ENCODE results near the gene PPIL6.

The PPIL6 gene

DNA sequence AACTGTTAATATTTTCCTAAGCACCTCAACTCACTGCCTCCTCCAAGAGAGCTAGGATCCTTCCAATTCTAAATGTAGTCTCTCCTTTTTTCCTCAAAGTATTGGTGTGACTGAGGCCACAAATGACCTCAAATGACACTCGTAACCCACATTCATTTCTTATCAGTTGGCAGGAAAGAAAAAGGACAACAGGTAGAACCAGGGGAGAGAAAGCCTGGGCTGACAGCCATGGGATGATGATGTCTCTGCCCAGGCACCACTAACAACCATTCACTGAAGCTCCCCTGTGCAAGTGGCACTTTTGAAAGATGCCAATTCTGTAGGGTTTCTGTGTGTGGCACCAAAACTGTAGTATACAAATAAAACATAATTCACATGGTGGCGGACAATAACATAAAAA, 35.2 kb upstream of the PPIL6 start:
- H3K4me3 ChIP-seq (ENCODE audit: control insufficient read depth in 1 of 7, extremely low read depth in 1 of 7, insufficient read depth in 4 of 7, low read depth in 2 of 7, low read length in 6 of 7), result no peak overlapping the region
- H3K27ac ChIP-seq (ENCODE audit: insufficient read depth in 1 of 2, low read depth in 1 of 2, low read length in 2 of 2, poor library complexity in 1 of 2, severe bottlenecking in 2 of 2), result no peak overlapping the region
- whole genome bisulfite sequencing (ENCODE audit: insufficient coverage), result 100% methylated on average over 1 of the region's 2 CpGs
- ChIA-PET CTCF (interaction anchor here (1.7 to 1.9 kb wide), 2 partner anchors 12 to 19 kb away, joined by 6 to 8 read pairs; partner anchors contain the start of gene MICAL1), POLR2A (no interaction called here)
- no peaks in the 10 kb centered on the region for H3K27me3 ChIP-seq (replicated peaks in 2 of 5; ENCODE audit: control insufficient read depth in 4 of 5, insufficient read depth in 5 of 5, low read length in 4 of 5)
- peaks cover 15 to 88% (median 50%) of the 10 kb centered on the region in 4 experiments for H3K36me3 ChIP-seq (ENCODE audit: control insufficient read depth in 4 of 4, insufficient read depth in 4 of 4, low read length in 3 of 4)
- peaks cover 10 to 27% (median 14%) of the 10 kb centered on the region in 4 experiments for H3K4me1 ChIP-seq (ENCODE audit: control extremely low read depth in 1 of 4, control insufficient read depth in 4 of 4, insufficient read depth in 4 of 4, low read length in 3 of 4)
- DNase-seq, result no peak
- H3K9me3 ChIP-seq (ENCODE audit: control extremely low read depth in 1 of 5, control insufficient read depth in 4 of 5, insufficient read depth in 2 of 5, low read depth in 1 of 5, low read length in 4 of 5), result no peaks in the 10 kb centered on the region

DNA sequence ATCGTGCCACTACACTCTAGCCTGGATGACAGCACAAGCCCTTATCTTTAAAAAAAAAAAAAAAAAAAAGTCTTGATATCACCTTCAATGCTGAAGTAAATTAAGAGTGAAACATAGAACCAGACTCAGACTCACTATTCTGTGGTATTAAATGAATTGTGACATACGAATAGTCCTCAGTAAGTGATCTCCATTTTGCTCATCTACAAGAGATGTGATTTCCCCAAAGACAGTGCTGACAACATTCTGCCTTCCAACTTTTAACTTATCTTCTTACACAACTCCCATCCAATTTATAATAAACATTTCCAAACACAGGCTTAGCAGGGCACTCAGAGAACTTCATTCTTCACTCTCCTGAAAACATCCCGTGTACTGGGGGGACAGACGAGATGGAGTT, 34.6 kb upstream of the PPIL6 start:
- no peak overlapping the region for H3K4me3 ChIP-seq (ENCODE audit: control insufficient read depth in 1 of 7, extremely low read depth in 1 of 7, insufficient read depth in 4 of 7, low read depth in 2 of 7, low read length in 6 of 7)
- H3K27ac ChIP-seq (ENCODE audit: insufficient read depth in 1 of 2, low read depth in 1 of 2, low read length in 2 of 2, poor library complexity in 1 of 2, severe bottlenecking in 2 of 2), result no peak overlapping the region
- peaks cover 6 to 21% (median 10%) of the 10 kb centered on the region in 4 experiments for H3K4me1 ChIP-seq (ENCODE audit: control extremely low read depth in 1 of 4, control insufficient read depth in 4 of 4, insufficient read depth in 4 of 4, low read length in 3 of 4)
- peaks cover 12 to 88% (median 50%) of the 10 kb centered on the region in 4 experiments for H3K36me3 ChIP-seq (ENCODE audit: control insufficient read depth in 4 of 4, insufficient read depth in 4 of 4, low read length in 3 of 4)
- 93% methylated on average over 2 of the region's 4 CpGs for WGBS (ENCODE audit: insufficient coverage)
- H3K9me3 ChIP-seq (ENCODE audit: control extremely low read depth in 1 of 5, control insufficient read depth in 4 of 5, insufficient read depth in 2 of 5, low read depth in 1 of 5, low read length in 4 of 5), result no peaks in the 10 kb centered on the region
- no peak for DNase-seq
- CTCF ChIA-PET, result no interaction called here
- H3K27me3 ChIP-seq (replicated peaks in 2 of 5; ENCODE audit: control insufficient read depth in 4 of 5, insufficient read depth in 5 of 5, low read length in 4 of 5), result no peaks in the 10 kb centered on the region
- POLR2A ChIA-PET, result no interaction called here

DNA sequence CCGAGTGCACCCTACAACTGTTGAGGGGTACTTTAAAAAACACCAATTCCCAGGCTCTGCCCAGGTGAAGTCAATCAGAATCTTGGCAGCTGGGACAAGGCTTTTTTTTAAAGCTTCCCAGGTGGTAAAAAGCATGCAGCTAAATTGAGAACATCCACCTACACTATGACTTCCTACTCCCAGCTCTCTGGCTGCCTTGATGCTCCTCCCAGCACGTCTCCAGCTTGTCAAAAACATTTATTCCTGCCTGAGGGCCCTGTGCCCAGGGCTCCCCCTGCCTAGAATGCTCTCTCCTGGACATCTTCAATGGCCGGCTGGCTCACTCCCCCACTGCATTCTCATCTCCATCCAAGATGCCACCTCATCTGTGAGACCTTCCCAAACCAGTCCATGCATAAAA, 32.7 kb upstream of the PPIL6 start:
- no peak overlapping the region for H3K4me3 ChIP-seq (ENCODE audit: control insufficient read depth in 1 of 7, extremely low read depth in 1 of 7, insufficient read depth in 4 of 7, low read depth in 2 of 7, low read length in 6 of 7)
- H3K4me1 ChIP-seq (ENCODE audit: control extremely low read depth in 1 of 4, control insufficient read depth in 4 of 4, insufficient read depth in 4 of 4, low read length in 3 of 4), result peaks cover 0 to 6% (median 0%) of the 10 kb centered on the region in 4 experiments
- H3K9me3 ChIP-seq (ENCODE audit: control extremely low read depth in 1 of 5, control insufficient read depth in 4 of 5, insufficient read depth in 2 of 5, low read depth in 1 of 5, low read length in 4 of 5), result no peaks in the 10 kb centered on the region
- ChIA-PET CTCF (interaction anchor here (1.1 kb wide), 1 partner anchor 13 kb away, joined by 3 read pairs; no protein-coding TSS in a partner anchor), POLR2A (no interaction called here)
- H3K27ac ChIP-seq (ENCODE audit: insufficient read depth in 1 of 2, low read depth in 1 of 2, low read length in 2 of 2, poor library complexity in 1 of 2, severe bottlenecking in 2 of 2), result no peak overlapping the region
- DNase-seq, result no peak
- H3K36me3 ChIP-seq (ENCODE audit: control insufficient read depth in 4 of 4, insufficient read depth in 4 of 4, low read length in 3 of 4), result peaks cover 12 to 92% (median 64%) of the 10 kb centered on the region in 4 experiments
- no peaks in the 10 kb centered on the region for H3K27me3 ChIP-seq (replicated peaks in 2 of 5; ENCODE audit: control insufficient read depth in 4 of 5, insufficient read depth in 5 of 5, low read length in 4 of 5)
- WGBS (ENCODE audit: insufficient coverage), result 94% methylated on average over 3 of the region's 3 CpGs

DNA sequence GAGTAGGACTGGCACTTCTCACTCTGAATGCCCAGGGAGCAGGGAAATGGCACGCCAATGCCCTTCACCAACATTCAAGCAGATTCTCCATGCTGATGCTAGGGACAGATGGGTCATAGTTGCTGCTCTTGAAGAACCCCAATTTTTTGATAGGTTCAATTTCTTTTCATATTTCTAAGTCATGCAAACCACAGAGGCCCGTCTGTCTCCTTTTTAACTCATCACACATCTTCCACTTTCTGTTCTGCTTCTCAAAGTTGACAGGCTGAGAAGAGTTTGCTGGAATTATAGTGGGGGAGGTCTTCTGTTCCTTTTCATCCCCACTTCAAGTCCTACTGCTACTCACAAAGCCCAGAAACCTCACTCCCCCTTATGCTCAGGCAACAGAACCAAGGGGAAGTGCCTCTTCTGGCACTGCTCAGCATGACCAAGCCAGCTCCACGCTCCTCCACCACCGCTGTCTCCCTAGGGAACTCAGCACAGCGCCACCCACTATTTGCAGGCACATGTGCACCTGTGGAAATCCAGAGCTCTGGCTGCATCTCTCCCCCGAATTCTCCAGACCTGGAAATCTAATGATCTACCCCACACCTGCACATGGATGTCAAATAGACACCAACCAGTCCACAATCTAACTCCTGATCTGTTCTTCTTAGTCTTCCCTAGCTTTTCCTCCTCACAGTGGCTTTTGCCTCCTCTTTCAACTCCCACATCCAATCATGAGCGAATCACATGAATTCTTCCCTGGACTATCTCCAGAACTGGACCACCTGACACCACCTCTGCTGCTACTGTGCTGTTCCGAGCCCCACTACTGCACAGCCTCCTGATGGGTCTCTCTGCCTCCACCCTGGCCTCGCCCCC, 31.9 kb upstream of the PPIL6 start:
- 89% methylated on average over 7 of the region's 9 CpGs for WGBS (ENCODE audit: insufficient coverage)
- DNase-seq, result no peak
- H3K9me3 ChIP-seq (ENCODE audit: control extremely low read depth in 1 of 5, control insufficient read depth in 4 of 5, insufficient read depth in 2 of 5, low read depth in 1 of 5, low read length in 4 of 5), result no peaks in the 10 kb centered on the region
- POLR2A ChIA-PET, result no interaction called here
- no peaks in the 10 kb centered on the region for H3K27me3 ChIP-seq (replicated peaks in 2 of 5; ENCODE audit: control insufficient read depth in 4 of 5, insufficient read depth in 5 of 5, low read length in 4 of 5)
- CTCF ChIA-PET, result interaction anchor here (1.1 to 1.5 kb wide), 2 partner anchors 9 to 12 kb away, joined by 3 to 4 read pairs; no protein-coding TSS in a partner anchor
- peaks cover 16 to 91% (median 69%) of the 10 kb centered on the region in 4 experiments for H3K36me3 ChIP-seq (ENCODE audit: control insufficient read depth in 4 of 4, insufficient read depth in 4 of 4, low read length in 3 of 4)
- H3K4me1 ChIP-seq (ENCODE audit: control extremely low read depth in 1 of 4, control insufficient read depth in 4 of 4, insufficient read depth in 4 of 4, low read length in 3 of 4), result no peaks in the 10 kb centered on the region
- H3K27ac ChIP-seq (ENCODE audit: insufficient read depth in 1 of 2, low read depth in 1 of 2, low read length in 2 of 2, poor library complexity in 1 of 2, severe bottlenecking in 2 of 2), result no peak overlapping the region
- H3K4me3 ChIP-seq (ENCODE audit: control insufficient read depth in 1 of 7, extremely low read depth in 1 of 7, insufficient read depth in 4 of 7, low read depth in 2 of 7, low read length in 6 of 7), result no peak overlapping the region

DNA sequence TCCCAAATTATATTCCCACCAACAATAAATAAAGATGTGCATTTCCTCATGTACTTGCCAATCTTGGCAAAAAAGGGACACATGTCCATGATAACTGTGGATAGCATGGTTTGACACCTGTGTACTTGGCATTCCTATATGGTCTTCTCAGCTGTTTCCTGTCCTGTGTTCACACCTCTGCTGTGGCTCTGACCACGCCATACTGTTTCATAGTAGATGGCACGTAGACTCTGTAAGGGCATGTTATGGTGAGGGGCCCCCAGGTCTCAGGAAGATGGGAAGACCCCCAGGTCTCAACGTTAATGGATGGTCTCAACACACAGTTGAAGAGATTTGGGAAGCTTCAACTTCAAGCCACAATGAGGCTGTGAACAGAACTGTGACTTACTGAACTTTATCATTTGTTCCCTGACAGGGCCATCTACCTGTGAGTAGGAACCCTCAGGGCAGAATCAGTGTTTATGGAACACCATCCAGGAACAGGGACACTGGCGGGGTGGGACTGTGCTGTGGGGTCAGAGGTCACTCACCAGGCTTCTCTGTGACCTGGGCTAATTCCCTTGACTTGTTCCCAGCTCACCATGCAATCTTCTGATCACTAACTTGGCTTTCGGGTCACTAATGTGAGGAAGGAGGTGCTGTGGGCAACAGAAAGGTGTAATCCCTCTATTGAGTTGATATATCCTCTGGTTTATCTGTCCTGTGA, 30.8 kb upstream of the PPIL6 start:
- H3K9me3 ChIP-seq (ENCODE audit: control extremely low read depth in 1 of 5, control insufficient read depth in 4 of 5, insufficient read depth in 2 of 5, low read depth in 1 of 5, low read length in 4 of 5), result no peaks in the 10 kb centered on the region
- H3K36me3 ChIP-seq (ENCODE audit: control insufficient read depth in 4 of 4, insufficient read depth in 4 of 4, low read length in 3 of 4), result peaks cover 16 to 93% (median 69%) of the 10 kb centered on the region in 4 experiments
- H3K4me1 ChIP-seq (ENCODE audit: control extremely low read depth in 1 of 4, control insufficient read depth in 4 of 4, insufficient read depth in 4 of 4, low read length in 3 of 4), result no peaks in the 10 kb centered on the region
- H3K27ac ChIP-seq (ENCODE audit: insufficient read depth in 1 of 2, low read depth in 1 of 2, low read length in 2 of 2, poor library complexity in 1 of 2, severe bottlenecking in 2 of 2), result no peak overlapping the region
- H3K27me3 ChIP-seq (replicated peaks in 2 of 5; ENCODE audit: control insufficient read depth in 4 of 5, insufficient read depth in 5 of 5, low read length in 4 of 5), result no peaks in the 10 kb centered on the region
- ChIA-PET POLR2A (no interaction called here), CTCF (interaction anchor here (1.5 to 2.9 kb wide), 2 partner anchors 10 to 11 kb away, joined by 4 to 8 read pairs; no protein-coding TSS in a partner anchor)
- WGBS (ENCODE audit: insufficient coverage), result 93% methylated on average over 5 of the region's 5 CpGs
- no peak overlapping the region for H3K4me3 ChIP-seq (ENCODE audit: control insufficient read depth in 1 of 7, extremely low read depth in 1 of 7, insufficient read depth in 4 of 7, low read depth in 2 of 7, low read length in 6 of 7)
- DNase-seq, result no peak

DNA sequence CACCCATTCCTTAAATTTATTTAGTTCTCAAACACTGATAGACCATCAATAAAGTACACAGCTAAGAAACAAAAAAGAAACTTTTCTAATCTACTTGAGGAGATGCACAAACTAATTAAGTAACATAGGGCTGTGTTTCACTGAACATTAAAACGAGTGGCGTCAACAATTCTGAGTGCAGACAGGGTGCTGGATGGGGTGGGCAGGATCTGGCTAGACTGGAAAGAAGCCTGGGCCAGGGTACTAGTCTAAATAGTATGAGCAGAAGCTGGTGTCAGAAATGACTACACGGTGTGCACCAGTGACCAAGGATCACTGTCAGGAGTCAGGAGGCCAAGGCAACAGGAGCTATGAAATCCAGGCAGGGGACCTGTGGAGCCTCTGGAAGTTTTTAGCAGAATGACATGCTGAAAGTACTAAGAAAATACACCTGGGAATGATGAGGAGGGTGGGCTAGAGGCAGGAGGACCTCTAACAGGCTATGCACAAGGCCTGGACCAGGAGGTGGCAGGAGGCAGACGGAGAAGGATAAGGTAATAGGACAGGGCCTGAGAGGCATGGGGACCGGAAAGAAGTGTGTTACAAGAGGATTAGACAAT, 29.3 kb upstream of the PPIL6 start:
- no peak overlapping the region for H3K27ac ChIP-seq (ENCODE audit: insufficient read depth in 1 of 2, low read depth in 1 of 2, low read length in 2 of 2, poor library complexity in 1 of 2, severe bottlenecking in 2 of 2)
- WGBS (ENCODE audit: insufficient coverage), result 98% methylated on average over 5 of the region's 5 CpGs
- H3K27me3 ChIP-seq (replicated peaks in 2 of 5; ENCODE audit: control insufficient read depth in 4 of 5, insufficient read depth in 5 of 5, low read length in 4 of 5), result no peaks in the 10 kb centered on the region
- DNase-seq, result no peak
- peaks cover 17 to 94% (median 69%) of the 10 kb centered on the region in 4 experiments for H3K36me3 ChIP-seq (ENCODE audit: control insufficient read depth in 4 of 4, insufficient read depth in 4 of 4, low read length in 3 of 4)
- ChIA-PET POLR2A (no interaction called here), CTCF (interaction anchor here (1.0 to 2.9 kb wide), 3 partner anchors 10 to 29 kb away, joined by 3 to 8 read pairs (median 3); partner anchors contain the start of genes MICAL1, PPIL6 and SMPD2)
- no peaks in the 10 kb centered on the region for H3K9me3 ChIP-seq (ENCODE audit: control extremely low read depth in 1 of 5, control insufficient read depth in 4 of 5, insufficient read depth in 2 of 5, low read depth in 1 of 5, low read length in 4 of 5)
- H3K4me3 ChIP-seq (ENCODE audit: control insufficient read depth in 1 of 7, extremely low read depth in 1 of 7, insufficient read depth in 4 of 7, low read depth in 2 of 7, low read length in 6 of 7), result no peak overlapping the region
- H3K4me1 ChIP-seq (ENCODE audit: control extremely low read depth in 1 of 4, control insufficient read depth in 4 of 4, insufficient read depth in 4 of 4, low read length in 3 of 4), result no peaks in the 10 kb centered on the region

Data from common myeloid progenitor, CD34-positive (primary cell).